ENCODE results near the gene FKBP5.

FKBP5 gene

GRCh38 chr6:35723587-35723986 is 34.9 kb upstream of the FKBP5 start:
- no peak overlapping the region for H3K4me3 ChIP-seq (replicated peaks in 1 of 2; ENCODE audit: low read depth in 2 of 2, low read length in 2 of 2)
- no peak for DNase-seq (ENCODE audit: low read depth in 2 of 2)

GRCh38 chr6:35722121-35722761 is 33.5 kb upstream of the FKBP5 start:
- DNase-seq (ENCODE audit: low read depth in 2 of 2) = peak in 1 of 2 donors; percentile 56
- no peak overlapping the region for H3K4me3 ChIP-seq (replicated peaks in 1 of 2; ENCODE audit: low read depth in 2 of 2, low read length in 2 of 2)
- TF ChIP-seq CTCF (IDR thresholded peaks at IDR 0.05; ENCODE audit: low read depth, low read length) = no peak

More at GRCh38 chr6:35723587-35723986, 34.9 kb upstream of the FKBP5 start:
- no peak for TF ChIP-seq CTCF (IDR thresholded peaks at IDR 0.05; ENCODE audit: low read depth, low read length)

- H3K4me3 ChIP-seq (replicated peaks in 1 of 2; ENCODE audit: low read depth in 2 of 2, low read length in 2 of 2) = peak overlapping the region; percentile 27 to 47
- DNase-seq (ENCODE audit: low read depth in 2 of 2) = peak; percentile 60
- no peak for TF ChIP-seq CTCF (IDR thresholded peaks at IDR 0.05; ENCODE audit: low read depth, low read length)
Measured at GRCh38 chr6:35719830-35720733, 31.4 kb upstream of the FKBP5 start.

- no peak for TF ChIP-seq CTCF (IDR thresholded peaks at IDR 0.05; ENCODE audit: low read depth, low read length)
- no peak for DNase-seq (ENCODE audit: low read depth in 2 of 2)
- peak overlapping the region in 1 of 2 donors; percentile 47 for H3K4me3 ChIP-seq (replicated peaks in 1 of 2; ENCODE audit: low read depth in 2 of 2, low read length in 2 of 2)
Measured at GRCh38 chr6:35719404-35719829, 30.7 kb upstream of the FKBP5 start.

GRCh38 chr6:35718911-35719381 is 30.2 kb upstream of the FKBP5 start:
- no peak for TF ChIP-seq CTCF (IDR thresholded peaks at IDR 0.05; ENCODE audit: low read depth, low read length)
- no peak for DNase-seq (ENCODE audit: low read depth in 2 of 2)
- H3K4me3 ChIP-seq (replicated peaks in 1 of 2; ENCODE audit: low read depth in 2 of 2, low read length in 2 of 2) = peak overlapping the region in 1 of 2 donors; percentile 47

- DNase-seq (ENCODE audit: low read depth in 2 of 2) = no peak
- H3K4me3 ChIP-seq (replicated peaks in 1 of 2; ENCODE audit: low read depth in 2 of 2, low read length in 2 of 2) = no peak overlapping the region
- TF ChIP-seq CTCF (IDR thresholded peaks at IDR 0.05; ENCODE audit: low read depth, low read length) = no peak
Measured at GRCh38 chr6:35718375-35718736, 29.6 kb upstream of the FKBP5 start.
